NCI-H1092 treated with DMSO at 0.1 percent for 48 hours (cell line): ENCODE results near the gene RGP1.
A peak's percentile ranks its signal among the peaks of the same experiment; 100 is the strongest.

ENCODE experiments used
- DNase-seq: peaks from one replicate; lab custom pipeline; 2025; lab: John Stamatoyannopoulos, UW

RGP1 gene, protein sequence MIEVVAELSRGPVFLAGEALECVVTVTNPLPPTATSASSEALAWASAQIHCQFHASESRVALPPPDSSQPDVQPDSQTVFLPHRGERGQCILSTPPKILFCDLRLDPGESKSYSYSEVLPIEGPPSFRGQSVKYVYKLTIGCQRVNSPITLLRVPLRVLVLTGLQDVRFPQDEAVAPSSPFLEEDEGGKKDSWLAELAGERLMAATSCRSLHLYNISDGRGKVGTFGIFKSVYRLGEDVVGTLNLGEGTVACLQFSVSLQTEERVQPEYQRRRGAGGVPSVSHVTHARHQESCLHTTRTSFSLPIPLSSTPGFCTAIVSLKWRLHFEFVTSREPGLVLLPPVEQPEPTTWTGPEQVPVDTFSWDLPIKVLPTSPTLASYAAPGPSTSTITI

DNA sequence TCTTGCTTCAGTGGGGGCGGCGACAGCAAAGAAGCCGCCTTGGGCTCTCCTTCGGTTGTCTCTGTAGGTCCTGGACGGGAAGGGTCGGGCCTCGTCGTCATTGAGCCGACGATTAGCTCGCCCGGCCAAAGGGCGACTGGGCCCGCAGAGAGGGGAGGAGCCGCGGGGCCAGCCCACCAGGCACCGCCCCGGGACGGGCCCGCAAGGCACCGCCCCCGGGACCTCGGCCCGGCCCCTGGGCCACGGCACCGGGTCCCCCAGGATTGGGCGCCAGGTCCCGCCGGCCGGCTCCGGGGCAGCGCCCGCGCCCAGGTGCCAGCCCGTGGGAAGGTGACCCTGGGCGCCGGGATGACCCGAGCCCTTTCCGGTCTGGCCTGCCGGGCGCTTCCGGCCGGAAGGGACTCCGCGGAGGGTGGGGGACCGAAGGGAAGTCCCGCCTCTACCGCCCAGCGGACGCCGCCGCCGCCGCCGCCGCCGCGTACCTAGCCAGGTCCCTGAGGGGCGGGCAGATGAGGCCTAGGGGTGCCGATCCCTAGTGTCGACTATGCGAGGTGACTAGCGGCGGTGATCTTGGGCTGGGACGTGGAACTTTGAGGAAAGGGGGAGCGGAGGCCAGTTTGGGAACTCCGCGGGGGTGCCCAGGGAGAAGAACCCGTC is at the start of gene RGP1, which contains the start of gene GBA2:
Gene RGP1, plus strand, starts transcription at position 430 of the 657 bp plus-strand sequence. CDS start 469 bp downstream, outside the sequence.
Gene GBA2, minus strand, starts transcription at position 371 of the 657 bp plus-strand sequence. CDS start 524 bp downstream, outside the sequence.
- peak; percentile 70 for DNase-seq

DNA sequence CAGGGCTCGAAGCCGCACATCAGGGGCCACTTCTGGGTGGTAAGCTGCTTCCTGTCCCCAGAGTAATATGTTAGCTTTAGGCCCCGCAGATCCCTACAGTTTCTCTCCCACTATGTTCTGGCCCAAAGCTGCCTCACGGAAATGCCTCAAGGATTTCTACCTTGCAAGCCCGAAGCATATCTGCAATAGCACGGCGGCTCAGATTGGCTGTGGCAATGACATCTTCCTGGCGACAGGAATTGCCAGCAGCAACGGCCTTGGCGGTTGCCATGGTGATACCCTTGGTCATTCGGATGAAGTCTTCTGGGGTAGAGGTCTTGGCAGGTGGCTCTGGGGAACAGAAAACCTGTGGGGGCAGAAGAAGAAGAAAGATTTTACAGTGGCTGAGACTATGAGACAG is 49.1 kb upstream of the RGP1 start:
- no peak for DNase-seq

DNA sequence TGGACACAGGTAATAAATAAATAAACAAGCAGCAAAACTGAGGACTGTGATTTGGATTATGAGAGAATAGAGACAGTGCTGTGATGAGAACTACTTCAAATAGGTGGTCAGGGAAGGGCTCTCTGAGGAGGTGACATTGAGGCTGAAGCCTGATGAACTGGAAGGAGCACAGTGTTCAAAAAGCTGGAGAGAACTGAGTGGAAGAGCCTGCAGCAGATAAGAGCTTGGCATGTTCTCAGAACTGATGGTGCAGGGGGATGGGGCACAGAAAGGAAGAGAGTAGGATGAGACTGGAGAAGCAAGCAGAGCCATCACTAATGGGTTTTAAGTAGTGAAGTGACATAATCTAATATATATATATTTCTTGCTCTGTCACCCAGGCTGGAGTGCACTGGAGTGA is 48.1 kb upstream of the RGP1 start:
- DNase-seq = no peak

DNA sequence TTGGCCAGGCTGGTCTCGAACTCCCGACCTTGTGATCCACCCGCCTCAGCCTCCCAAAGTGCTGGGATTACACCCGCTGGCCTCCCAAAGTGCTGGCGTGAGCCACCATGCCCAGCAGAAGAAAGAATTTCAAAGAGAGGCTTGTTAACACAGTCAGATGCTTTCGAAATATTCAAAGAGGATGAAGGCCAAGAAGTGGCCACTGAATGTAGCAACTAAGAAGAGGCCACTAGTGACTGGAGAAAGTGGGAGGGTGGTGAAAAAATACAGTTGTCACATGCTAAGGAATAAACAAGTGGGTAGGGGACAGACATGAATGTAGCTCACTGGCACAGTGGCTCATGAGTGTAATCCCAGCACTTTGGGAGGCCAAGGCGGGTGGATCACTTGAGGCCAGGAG is 46.4 kb upstream of the RGP1 start:
- DNase-seq = no peak

DNA sequence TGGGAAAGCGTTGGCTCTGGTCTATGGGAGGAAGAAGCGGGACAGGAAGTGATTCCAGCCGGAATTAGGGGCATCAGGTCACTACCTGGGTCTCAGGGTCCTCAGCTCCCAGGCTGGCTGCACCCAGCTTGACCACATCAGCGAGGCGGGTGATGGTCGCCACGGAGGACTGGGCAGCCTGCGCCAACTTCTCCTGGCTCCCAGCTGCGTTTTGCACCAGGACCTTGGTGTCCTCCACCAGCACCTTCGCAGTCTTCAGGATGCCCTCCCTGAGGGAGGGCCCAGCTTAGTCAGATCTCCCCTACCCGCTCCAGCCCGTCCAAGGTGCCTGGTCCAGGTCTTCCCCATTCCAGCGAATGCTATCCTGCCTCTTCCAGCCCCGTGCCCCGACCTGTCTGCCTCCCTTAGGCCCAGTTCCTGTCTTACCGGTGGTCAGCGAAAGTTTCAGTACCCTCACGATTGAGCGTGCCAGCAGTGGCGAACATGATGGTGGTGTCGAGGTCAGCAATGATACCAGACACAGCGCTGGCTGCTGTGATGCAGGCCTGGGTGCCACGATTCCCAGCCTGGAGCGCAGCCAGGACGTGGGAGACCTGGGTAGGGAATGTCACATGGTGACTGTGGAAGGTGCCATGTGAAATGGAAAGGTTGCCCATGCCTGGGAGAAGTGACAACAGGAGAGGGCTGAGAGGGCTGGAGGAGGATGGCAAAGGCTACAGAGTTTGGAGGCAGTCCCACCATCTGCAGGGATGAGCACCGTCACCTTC is 45.0 kb upstream of the RGP1 start:
- DNase-seq = no peak

DNA sequence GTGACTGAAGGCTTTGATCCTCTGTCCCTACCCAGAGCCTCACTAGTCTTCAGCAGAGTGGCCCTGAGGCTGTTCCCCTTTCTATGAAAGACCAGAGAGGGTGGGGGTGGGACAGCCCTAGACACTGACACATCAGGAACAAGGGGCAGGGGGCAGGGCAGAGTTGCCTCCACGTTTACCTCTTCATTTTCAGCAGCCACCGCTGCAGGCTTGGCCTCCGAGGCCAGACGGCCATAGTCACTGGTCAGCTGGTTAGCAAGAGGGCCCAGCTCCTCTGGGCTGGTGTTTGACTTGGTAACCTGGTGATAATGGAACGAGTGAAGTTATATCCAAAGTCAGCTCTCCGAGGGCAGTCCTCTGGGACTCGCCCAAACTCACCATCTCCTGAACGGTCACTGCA is 43.7 kb upstream of the RGP1 start:
- no peak for DNase-seq

DNA sequence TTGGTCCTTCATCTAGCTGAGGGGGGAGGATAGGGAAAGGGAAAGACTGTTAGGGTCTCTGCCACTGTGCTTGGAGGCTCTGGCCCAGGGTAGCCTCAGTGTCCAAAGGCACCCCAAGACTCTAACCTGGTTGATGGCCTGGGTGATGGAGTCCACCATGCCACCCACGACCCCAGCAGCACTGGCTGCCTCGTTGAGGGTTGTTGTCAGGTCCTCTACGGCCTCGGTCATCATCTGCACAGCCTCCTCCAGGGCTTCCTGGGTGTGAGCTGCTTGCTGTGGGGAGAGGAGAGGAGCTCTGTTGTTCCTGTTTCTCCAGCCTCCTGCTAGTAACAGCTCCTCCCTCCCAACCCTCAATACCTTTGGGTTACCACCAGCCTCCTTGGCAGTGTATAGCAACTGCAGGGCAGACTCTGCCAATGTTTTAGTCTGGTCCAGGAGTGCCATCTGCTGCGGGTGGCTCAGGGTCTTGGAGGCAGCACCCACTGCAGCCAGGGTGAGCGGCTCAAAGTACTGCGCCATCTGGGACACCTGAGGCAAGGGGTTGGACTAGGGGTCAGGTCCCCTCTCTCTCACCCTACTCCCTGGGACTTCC is 43.2 kb upstream of the RGP1 start:
- DNase-seq = no peak

DNA sequence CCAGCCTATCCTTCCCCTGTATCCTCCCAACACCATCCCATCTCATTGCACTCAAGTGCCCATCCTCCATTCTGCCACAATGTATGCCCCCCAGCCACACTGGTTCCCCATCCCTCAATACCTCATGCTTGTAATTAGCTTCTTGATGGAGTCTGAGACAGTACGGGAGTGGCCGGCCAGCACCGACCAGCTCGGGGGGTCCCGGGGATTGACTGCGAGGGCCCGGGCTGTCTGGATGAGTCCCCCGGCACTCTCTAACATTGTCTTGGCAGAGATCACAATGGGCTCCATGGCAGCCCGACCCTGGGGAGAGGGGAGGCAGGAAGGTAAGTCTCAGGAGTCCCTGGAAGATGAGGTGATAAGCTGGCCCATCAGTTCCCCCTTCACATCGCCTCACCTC is 42.1 kb upstream of the RGP1 start:
- DNase-seq = no peak

DNA sequence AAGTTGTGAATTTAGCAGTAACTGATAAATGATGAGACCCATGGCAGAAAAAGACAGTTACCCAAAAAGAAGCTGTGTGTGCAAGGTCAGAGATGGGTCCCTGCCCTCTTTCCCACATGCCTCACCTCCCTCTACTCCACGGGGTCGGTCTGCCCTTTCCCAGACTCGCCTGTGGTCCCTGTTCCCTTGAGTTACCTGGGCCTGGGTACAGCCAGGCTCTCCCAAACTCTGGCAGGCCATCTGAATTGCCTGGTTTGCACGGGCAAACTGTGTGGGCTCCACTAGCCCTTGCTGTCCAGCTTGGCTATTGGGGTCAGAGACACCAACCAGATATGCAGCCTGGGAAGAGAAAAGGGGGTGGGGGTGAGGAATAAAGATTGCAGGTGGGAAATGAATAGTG is 40.9 kb upstream of the RGP1 start:
- DNase-seq = no peak

DNA sequence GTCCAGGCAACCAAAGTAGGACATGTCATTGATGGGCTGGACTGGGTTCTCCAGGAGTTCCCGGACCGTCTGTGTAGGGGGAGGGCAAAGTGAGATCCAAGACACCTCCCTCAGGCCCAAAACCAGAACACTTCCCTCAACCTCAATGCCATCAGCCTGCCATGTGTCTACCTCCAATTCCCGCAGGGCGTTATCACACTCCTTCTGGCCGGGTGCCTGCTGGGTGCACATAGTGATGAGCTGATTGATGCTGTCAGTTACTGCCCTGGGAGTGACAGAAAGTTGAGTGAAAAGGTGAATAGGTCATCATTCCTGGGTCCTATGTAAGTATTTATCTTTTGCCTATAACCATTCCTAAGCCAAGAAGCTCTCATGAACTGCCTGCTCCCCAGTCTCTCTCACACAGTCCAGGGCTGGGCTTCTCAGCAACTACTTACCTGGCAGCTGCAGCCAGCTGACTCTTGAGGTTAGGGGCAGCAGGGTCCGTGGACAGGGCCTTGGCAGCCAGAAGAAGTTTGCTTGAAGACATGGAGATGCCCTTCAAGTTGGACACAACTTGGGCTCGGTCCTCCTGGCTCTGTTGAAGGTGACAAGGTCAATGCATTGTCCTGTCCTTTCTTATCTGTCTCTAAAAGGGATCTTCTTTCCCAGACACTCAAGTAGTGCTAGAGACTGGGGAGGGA is 38.1 kb upstream of the RGP1 start:
- no peak for DNase-seq

DNA sequence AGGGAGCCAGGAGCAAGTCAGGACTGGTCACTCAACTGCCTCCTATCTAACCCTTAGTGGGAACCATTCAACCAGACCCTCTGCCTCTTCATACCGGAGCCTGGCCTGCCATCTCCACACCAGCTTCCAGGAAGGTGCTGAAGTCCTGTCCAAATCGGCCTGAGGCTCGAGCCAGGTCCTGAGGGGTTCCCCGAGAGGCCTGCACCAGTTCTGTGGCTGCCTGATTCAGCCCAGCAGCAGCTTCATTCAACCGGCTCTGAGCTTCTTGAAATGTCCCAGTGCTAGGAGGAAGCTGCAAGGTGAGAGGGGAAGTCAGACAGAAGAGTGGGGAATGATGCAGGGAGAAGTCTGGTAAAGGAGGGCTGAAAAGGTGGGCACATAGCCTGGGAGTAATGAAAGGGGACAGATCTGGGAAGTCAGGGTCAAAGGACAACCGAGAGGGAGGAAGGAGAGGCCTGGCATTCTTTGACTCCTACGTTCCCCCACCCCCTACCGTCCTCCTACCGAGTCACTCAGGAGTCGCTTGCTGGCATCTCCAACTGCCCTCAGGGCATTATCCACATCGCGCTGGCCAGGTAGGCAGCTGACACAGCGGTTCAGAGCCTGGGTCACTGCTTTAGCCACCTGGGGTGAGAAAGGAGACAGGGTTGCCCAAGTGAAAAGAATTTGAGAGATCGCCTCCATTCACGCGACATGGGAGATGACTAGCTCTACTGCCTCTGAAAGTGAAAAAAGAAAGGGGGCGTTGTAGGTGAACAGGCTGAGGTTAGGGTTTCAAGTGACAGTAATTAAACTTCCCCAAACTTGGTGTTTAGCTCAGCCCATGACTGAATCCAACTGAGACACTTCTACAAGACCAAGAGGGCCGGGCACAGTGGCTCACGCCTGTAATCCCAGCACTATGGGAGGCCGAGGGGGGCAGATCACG is 37.3 kb upstream of the RGP1 start:
- no peak for DNase-seq

DNA sequence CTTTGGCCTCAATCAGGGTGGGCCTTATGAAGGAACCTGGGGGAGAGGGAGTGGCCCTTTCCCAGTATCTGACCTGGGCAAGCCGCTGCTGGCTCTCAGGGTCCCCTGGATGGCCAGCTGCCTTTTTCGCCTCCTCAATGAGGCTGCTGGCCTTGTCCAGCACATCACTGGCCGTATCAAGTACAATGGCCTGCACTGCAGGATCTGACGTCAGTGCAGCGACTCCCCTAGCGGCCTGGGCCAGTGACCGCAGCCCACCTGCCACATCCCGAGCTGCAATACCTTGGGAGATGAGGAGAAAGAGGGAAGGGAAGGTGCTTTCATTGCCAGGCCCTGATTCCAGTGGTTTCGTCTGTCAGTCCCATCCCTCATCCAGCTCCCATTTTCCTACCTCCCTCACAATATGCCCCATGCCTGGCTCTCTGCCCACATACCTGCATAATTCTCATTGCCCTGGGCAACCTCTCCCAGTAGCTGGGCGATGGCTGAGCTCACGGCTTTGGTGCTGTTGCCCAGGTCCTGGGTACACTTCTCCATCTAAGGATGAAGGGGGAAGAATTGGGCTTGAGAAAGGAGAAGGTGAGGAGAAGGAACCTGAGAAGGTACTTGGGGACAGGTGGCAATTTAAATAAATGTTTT is 36.2 kb upstream of the RGP1 start:
- no peak for DNase-seq

DNA sequence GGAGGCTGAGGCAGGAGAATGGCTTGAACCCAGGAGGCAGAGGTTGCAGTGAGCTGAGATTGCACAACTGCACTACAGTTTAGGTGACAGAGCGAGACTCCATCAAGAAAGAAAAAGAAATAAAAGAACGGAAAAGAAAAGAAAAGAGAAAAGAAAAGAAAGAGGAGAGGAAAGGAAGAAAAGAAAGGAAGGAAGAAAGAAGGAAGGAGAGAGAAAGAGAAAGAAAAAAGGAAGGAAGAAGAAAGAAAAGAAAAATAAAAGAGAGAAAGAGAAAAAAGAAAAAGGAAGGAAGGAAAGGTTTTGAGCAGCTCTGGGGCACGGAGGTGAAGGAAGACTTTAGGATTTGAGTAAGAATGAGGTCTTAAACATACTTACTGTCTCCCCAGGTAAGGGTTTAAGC is 35.5 kb upstream of the RGP1 start:
- no peak for DNase-seq

DNA sequence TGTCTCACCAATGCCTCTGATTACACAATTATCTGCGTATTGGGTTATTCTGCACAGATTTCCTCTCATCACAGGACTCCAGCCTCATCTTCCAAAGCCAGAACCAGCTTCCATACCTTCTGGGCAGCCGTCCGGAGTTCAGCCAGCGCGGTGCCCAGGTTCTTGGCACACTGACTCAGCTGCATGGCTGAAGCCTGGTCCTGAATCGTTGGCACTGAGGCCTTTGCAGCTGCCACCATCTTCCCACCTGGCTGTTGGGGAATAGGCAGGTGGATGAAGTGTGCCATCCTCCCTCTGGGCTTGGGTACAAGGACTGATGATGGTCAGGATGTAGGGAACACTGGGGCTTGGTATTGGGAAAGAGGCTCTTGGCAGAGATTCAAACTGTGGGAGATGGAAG is 35.0 kb upstream of the RGP1 start:
- DNase-seq = no peak

DNA sequence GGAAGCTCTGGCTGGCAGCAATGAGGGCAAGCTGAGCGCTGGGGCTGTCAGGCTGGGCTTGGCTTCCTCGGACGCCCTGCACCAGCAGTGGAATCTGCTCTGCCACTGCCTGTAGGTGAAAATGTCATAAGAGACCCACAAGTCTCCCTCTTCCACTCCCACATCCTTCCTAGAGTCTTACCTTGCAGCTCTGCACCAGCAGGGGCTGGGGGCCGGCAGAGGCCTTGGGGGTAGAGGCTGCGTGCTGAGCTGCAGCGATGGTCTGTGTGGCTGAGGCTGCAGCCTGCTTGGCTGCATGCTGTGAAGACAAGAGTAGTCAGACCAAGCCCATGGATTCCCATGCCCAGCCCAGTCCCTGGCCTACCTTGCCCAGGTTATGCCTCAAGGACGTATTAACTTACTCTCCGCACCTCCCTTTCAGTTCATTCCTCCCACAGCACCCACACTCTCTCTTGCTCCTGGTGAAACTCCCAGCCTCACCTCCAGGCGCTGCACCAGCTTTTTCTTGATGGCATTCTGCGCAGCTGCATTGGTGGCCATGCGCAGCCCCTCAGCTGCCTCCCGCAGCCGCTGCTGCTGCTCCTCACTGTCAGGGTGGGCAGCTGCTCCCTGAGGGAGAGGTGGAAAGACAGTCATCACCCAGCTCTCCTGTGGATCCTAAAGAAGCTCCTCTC is 34.4 kb upstream of the RGP1 start:
- no peak for DNase-seq

DNA sequence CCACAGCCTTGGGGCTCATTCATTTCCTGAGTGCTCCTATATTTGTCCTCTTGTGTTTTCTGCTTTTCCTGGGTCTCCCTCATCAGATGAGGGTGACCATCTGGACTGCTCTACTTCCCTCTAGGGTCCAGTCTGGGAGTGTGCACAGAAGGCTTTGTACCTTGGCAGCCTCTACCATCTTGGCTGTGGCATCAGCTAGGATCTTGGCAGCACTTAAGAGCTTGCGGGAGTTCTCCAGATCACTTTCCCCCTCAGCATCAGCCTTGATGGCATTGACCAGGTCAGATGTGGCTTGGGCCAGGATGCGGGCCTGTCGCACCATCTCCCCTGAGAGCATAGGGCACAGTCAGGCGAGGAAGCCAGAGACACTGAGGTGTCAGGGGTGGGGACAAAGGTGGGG is 32.9 kb upstream of the RGP1 start:
- no peak for DNase-seq

DNA sequence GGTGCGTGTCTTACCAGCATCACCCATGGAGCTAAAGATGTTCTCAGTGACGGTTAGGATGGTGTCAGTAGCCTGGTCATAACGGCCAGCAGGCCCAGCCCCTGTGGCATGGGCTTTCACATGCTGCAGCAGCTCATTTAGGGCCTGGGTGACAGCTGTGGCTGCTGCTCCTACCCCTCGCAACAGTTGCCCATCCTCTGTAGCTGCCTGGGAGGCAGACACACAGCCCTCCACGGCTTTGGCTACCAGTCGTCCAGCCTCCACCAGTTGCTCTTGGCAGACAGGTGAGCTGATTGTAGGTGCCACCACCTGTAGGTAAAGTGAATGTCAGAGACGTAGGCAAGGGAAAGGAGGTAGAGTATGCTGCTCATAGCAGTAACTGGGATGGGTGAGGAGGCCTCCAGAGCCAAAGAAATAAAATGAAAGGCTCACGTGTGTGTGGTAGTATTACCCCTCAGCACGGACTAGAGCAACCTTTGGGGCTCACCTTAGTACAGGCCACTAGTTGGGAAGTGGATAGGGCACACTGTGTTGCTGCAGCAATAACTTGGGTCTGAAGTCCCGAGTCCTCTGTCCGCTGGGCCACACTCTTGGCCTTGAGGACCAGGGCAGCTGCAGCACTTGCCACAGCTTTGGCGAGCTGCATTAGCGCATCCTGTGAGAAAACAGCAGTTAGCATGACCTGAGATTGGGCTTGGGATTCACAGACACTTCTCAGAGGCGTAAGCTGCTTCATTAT is 31.8 kb upstream of the RGP1 start:
- no peak for DNase-seq

DNA sequence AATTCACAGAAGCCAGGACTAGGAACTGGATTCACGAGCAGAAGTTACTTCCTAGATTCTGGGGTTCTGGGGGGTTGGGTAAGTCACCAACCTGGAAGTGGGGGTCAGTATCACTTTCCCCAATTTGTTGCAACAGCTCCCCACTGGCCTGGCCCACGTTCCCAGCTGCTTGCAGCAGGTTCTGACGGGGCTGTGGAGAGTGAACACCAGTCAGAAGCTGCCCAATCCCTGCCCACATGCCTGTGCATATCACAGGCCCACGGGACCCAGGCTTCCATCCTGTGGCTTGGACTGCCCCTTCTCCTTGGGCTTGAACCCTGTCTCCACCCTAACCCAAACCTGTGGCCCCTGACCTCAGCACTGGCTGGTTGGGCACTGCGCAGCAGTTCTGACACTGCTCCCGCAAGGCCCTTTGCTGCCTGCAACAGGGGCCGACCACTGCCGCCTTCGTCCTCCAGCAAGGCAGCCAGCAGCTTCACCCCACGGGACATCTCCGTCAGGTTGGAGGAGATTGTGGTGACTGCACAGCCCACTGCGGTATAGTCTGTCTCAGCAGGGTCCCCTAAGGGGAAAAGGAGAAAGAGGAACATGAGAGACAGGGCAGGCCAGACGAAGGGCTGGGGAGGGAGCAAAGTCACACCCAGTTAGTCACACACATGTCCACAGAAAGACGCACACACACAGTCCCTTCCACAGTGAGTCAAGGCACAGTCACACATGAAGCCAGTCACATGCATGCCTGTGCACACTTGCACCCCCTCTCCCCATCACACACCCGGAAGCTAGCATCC is 30.2 kb upstream of the RGP1 start:
- DNase-seq = no peak
